Smooth muscle cell (in vitro differentiated cells): Measurements from ENCODE around the gene LOXL1. TPM values are rescaled to one million over a fixed set of nuclear protein-coding genes. Genes with fewer than 3 reads are reported as not detected.
"Not testable (repeated sequence)": the region's sequence is repeated elsewhere in the genome, so short reads cannot be mapped to it uniquely, and the experiment has no call there.

Experiments used
- DNase-seq: peaks from one replicate; lab custom pipeline; 2025; ENCODE audit not compliant: unreplicated experiment; lab: John Stamatoyannopoulos, UW
- H2AFZ ChIP-seq: fragments of 200-600 bp; sonication (generic); 2 replicates; pipeline ENCODE4 v1.6.0; 2016; ENCODE audit warnings: antibody characterized with exemption, low read depth, mild to moderate bottlenecking
- H3F3A ChIP-seq: fragments of 200-600 bp; sonication (generic); 2 replicates; pipeline ENCODE4 v1.6.0; 2017; ENCODE audit warnings: antibody characterized with exemption, low read depth
- H3K27ac ChIP-seq: fragments of 200-600 bp; sonication (generic); 2 replicates; pipeline ENCODE4 v1.5.1; 2016; ENCODE audit warnings: low read depth, mild to moderate bottlenecking
- H3K27me3 ChIP-seq: fragments of 200-600 bp; sonication (generic); 2 replicates; pipeline ENCODE4 v1.6.1; 2016; ENCODE audit warnings: low read depth, mild to moderate bottlenecking
- H3K36me3 ChIP-seq: fragments of 200-600 bp; sonication (generic); 2 replicates; pipeline ENCODE4 v1.5.1; 2016; ENCODE audit warnings: low read depth
- H3K4me1 ChIP-seq: fragments of 200-600 bp; sonication (generic); 2 replicates; pipeline ENCODE4 v1.5.1; 2016; ENCODE audit warnings: low read depth
- H3K4me2 ChIP-seq: fragments of 200-600 bp; sonication (generic); 2 replicates; pipeline ENCODE4 v1.6.0; 2016; ENCODE audit warnings: mild to moderate bottlenecking
- H3K4me3 ChIP-seq: fragments of 200-600 bp; sonication (generic); 2 replicates; pipeline ENCODE4 v1.5.1; 2016; ENCODE audit warnings: mild to moderate bottlenecking
- H3K79me2 ChIP-seq: fragments of 200-600 bp; sonication (generic); 2 replicates; pipeline ENCODE4 v1.6.0; 2016; ENCODE audit warnings: low read depth, mild to moderate bottlenecking
- H3K9ac ChIP-seq: fragments of 200-600 bp; sonication (generic); 2 replicates; pipeline ENCODE4 v1.6.0; 2016; ENCODE audit warnings: low read depth
- H3K9me3 ChIP-seq: fragments of 200-600 bp; sonication (generic); replicated peaks from 2 replicates; pipeline ENCODE4 v1.5.1; 2016; ENCODE audit warnings: low read depth
- H4K20me1 ChIP-seq: fragments of 200-600 bp; sonication (generic); 2 replicates; pipeline ENCODE4 v1.6.0; 2016; ENCODE audit warnings: low read depth
- CTCF ChIP-seq: fragments of 200-600 bp; sonication (generic); IDR thresholded peaks from 2 replicates; pipeline ENCODE4 v1.5.1; 2017; ENCODE audit warnings: borderline replicate concordance, mild to moderate bottlenecking, antibody characterized with exemption; ENCODE audit not compliant: insufficient read depth, poor library complexity, severe bottlenecking
- WGBS: methylation state at CpG from one replicate; pipeline ENCODE4 v1.1.7; 2016; ENCODE audit warnings: low lambda C conversion rate; 5-methylcytosine and 5-hydroxymethylcytosine counted together
- polyA plus RNA-seq: library from polyadenylated mRNA; unstranded; fragments of >200 nt; fragmentation: Nextera tagmentation; extraction: Ambion mirVana; gene quantifications from 2 replicates; pipeline ENCODE4 v1.2.1, GENCODE V29; 2016
- total RNA-seq: library from RNA; depleted of rRNA; stranded (reverse); fragments of >200 nt; gene quantifications from 2 replicates; pipeline ENCODE4 v1.2.3, GENCODE V29; 2014

Gene LOXL1
- total and polyA plus RNA-seq, 2 experiments from 2014 or later: 252 to 899 TPM

DNA sequence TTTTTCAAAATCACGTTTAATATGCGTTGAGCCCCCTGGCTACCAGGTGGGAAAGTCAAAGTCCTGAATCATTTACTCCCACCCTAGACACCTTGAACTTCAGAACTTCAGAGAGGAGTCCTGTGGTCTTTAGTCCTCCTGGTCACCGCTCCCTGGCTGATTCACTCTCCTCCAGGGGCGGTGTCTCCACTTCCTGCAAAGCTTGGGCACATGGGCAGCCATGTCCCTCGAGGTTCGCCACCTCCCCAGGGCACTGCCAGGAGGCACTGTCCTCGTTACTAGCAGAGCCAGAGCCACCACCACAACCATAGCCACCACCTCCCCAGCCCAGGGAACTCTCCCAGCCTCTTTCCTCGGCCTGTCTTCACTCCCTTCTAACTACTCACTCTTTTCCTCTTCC lies 31.0 kb downstream of the LOXL1 start:
- H3K4me3 ChIP-seq: no peak overlapping the region
- H3K9ac ChIP-seq: no peak overlapping the region
- 93% methylated on average over 8 of the region's 8 CpGs for WGBS
- no peak overlapping the region for H3K4me2 ChIP-seq
- H3K9me3 ChIP-seq: no peaks in the 10 kb centered on the region
- H3K27ac ChIP-seq: peak overlapping the region; percentile 36
- no peak for DNase-seq
- H3K4me1 ChIP-seq: no peaks in the 10 kb centered on the region
- no peak for TF ChIP-seq CTCF
- H3K79me2 ChIP-seq: no peaks in the 10 kb centered on the region
- H4K20me1 ChIP-seq: no peaks in the 10 kb centered on the region
- H3K27me3 ChIP-seq: no peaks in the 10 kb centered on the region
- H2AFZ ChIP-seq: no peak overlapping the region
- no peaks in the 10 kb centered on the region for H3K36me3 ChIP-seq
- no peaks in the 10 kb centered on the region for H3F3A ChIP-seq

GRCh38 chr15:73957785-73958184 lies 31.5 kb downstream of the LOXL1 start:
- Histone ChIP-seq H4K20me1 (no peaks in the 10 kb centered on the region), H3K79me2 (no peaks in the 10 kb centered on the region), H3K9ac (no peak overlapping the region), H3K36me3 (no peaks in the 10 kb centered on the region), H3K4me2 (no peak overlapping the region), H3K4me1 (no peaks in the 10 kb centered on the region), H2AFZ (no peak overlapping the region), H3K27ac (peak overlapping the region; percentile 36), H3F3A (no peaks in the 10 kb centered on the region), H3K4me3 (no peak overlapping the region), H3K27me3 (no peaks in the 10 kb centered on the region), H3K9me3 (no peaks in the 10 kb centered on the region)
- DNase-seq: no peak
- TF ChIP-seq CTCF: no peak
- 91% methylated on average over 2 of the region's 2 CpGs for WGBS

DNA sequence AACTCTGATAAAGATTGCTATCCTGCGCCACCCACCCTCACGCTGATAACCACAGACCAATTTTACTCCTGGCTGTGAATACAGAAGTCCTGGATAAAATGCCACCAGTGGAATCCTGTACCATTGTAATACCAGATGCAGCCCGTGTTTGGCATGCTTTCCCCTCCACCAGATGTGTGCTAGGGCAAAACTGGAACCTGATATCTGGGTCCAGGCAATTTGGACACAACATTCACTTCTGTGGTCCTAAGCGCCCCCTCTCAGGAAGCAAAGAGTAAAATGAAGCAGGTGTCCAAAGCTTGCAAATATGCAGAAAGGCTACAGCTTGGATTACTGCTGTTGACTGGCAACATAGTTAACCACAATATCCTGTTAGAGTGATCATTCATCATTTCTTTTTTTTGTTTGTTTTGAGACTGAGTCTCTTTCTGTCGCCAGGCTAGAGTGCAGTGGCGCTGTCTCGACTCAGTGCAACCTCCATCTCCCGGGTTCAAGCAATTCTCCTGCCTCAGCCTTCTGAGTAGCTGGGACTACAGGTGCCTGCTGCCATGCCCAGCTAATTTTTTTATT lies 32.8 kb downstream of the LOXL1 start:
- H3K4me2 ChIP-seq: no peak overlapping the region
- H3K79me2 ChIP-seq: no peaks in the 10 kb centered on the region
- WGBS: 82% methylated on average over 8 of the region's 8 CpGs
- no peak overlapping the region for H3K4me3 ChIP-seq
- no peak for TF ChIP-seq CTCF
- no peaks in the 10 kb centered on the region for H4K20me1 ChIP-seq
- H3K4me1 ChIP-seq: no peaks in the 10 kb centered on the region
- H3K36me3 ChIP-seq: no peaks in the 10 kb centered on the region
- H3K9ac ChIP-seq: no peak overlapping the region
- no peak overlapping the region for H2AFZ ChIP-seq
- no peaks in the 10 kb centered on the region for H3F3A ChIP-seq
- H3K9me3 ChIP-seq: no peaks in the 10 kb centered on the region
- H3K27ac ChIP-seq: no peak overlapping the region
- DNase-seq: no peak
- H3K27me3 ChIP-seq: no peaks in the 10 kb centered on the region

DNA sequence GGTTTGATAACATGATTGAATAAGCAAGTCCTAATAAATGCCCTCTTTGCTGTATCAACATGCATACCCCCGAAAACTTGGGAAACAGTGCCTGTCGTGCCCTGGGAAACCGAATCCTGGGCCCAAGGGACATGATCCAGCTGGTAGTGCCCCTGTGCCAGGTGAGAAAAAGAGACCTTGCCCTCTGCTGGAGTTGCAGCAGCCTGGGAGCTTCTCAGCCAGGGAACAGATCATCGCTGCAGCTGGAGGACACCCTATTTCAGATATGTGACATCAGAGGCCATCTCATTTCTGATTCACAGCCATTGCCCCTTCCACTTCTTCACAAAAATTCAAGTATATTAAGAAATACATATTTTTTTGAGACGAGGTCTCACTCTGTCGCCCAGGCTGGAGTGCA lies 33.5 kb downstream of the LOXL1 start:
- Histone ChIP-seq H3K4me1 (no peaks in the 10 kb centered on the region), H3K27me3 (no peaks in the 10 kb centered on the region), H3K4me3 (no peak overlapping the region), H3K9ac (no peak overlapping the region), H3K4me2 (no peak overlapping the region), H3K27ac (peak overlapping the region; percentile 13), H3K79me2 (no peaks in the 10 kb centered on the region), H3K36me3 (no peaks in the 10 kb centered on the region), H3K9me3 (no peaks in the 10 kb centered on the region), H4K20me1 (no peaks in the 10 kb centered on the region), H2AFZ (no peak overlapping the region), H3F3A (no peaks in the 10 kb centered on the region)
- no peak for DNase-seq
- no peak for TF ChIP-seq CTCF
- WGBS: 86% methylated on average over 6 of the region's 6 CpGs

- peak overlapping the region; percentile 13 for H3K27ac ChIP-seq
- not testable (repeated sequence) for H3K79me2 ChIP-seq, H2AFZ ChIP-seq, H3K36me3 ChIP-seq, H3K4me1 ChIP-seq, H3K4me2 ChIP-seq, DNase-seq, H3F3A ChIP-seq, H3K9me3 ChIP-seq, H3K9ac ChIP-seq, H3K4me3 ChIP-seq, H3K27me3 ChIP-seq, H4K20me1 ChIP-seq
- 85% methylated on average over 7 of the region's 7 CpGs for WGBS
Observed at GRCh38 chr15:73960472-73961070, 34.3 kb downstream of the LOXL1 start.
